Transverse colon (tissue), 4 donors: Measurements from ENCODE around the gene MAGEA9. TPM values are rescaled to one million over a fixed set of nuclear protein-coding genes. Genes with fewer than 3 reads are reported as not detected.

Source experiments
- DNase-seq: peaks from one replicate; pipeline ENCODE4 v3.0.0-alpha.2; 2019
- H3K27ac ChIP-seq, 4 donors: fragments of 200-600 bp; sonication (generic); 2 replicates each; pipeline ENCODE4 v1.5.1; 2016 to 2018; ENCODE audit warnings: inconsistent platforms in 4 of 4
- H3K27me3 ChIP-seq: fragments of 200-600 bp; sonication (generic); 2 replicates; pipeline ENCODE4 v1.5.1; 2017; ENCODE audit warnings: inconsistent platforms
- H3K36me3 ChIP-seq, 4 donors: fragments of 200-600 bp; sonication (generic); 2 replicates each; pipeline ENCODE4 v1.5.1; 2017 to 2019; ENCODE audit warnings: inconsistent platforms in 4 of 4
- H3K4me1 ChIP-seq, 4 donors: fragments of 200-600 bp; sonication (generic); 2 replicates each; pipeline ENCODE4 v1.5.1; 2017 to 2020; ENCODE audit warnings: inconsistent platforms in 4 of 4
- H3K4me3 ChIP-seq, 4 donors: fragments of 200-600 bp; sonication (generic); 1 replicate in 1 of 4; 2 replicates in 3 of 4; pipeline versions ENCODE4 v1.5.1 to v1.6.1; 2017 to 2019; ENCODE audit warnings: inconsistent platforms in 4 of 4
- H3K9me3 ChIP-seq, 2 donors: fragments of 200-600 bp; sonication (generic); 2 replicates each; pipeline ENCODE4 v1.5.1; 2017 to 2019; ENCODE audit warnings: inconsistent platforms in 2 of 2
- CTCF ChIP-seq, 5 experiments: fragments of 200-600 bp in 3 of 5; fragments of 450-650 bp in 2 of 5; sonication (generic) in 3 of 5; IDR thresholded peaks; 1 replicate in 2 of 5; 2 replicates in 3 of 5; pipeline ENCODE4 v1.5.1; 2016 to 2017; ENCODE audit warnings: antibody characterized with exemption in 5 of 5, inconsistent platforms in 3 of 5, mild to moderate bottlenecking in 2 of 5, moderate library complexity in 1 of 5
- EP300 ChIP-seq: sonication (generic); formaldehyde crosslinking; IDR thresholded peaks from one replicate; pipeline ENCODE4 v1.6.1; 2017; ENCODE audit warnings: antibody characterized with exemption, low read depth
- POLR2A ChIP-seq: fragments of 450-650 bp; IDR thresholded peaks from one replicate; pipeline ENCODE4 v1.6.1; 2016; ENCODE audit warnings: antibody characterized with exemption, mild to moderate bottlenecking, moderate library complexity
- POLR2AphosphoS5 ChIP-seq, 3 donors: sonication (generic); formaldehyde crosslinking; IDR thresholded peaks; one replicate each; pipeline ENCODE4 v1.6.1; 2016; ENCODE audit warnings: antibody characterized with exemption in 3 of 3
- WGBS, 2 donors: methylation state at CpG; one replicate each; pipeline ENCODE4 v1.1.5; 2018; ENCODE audit warnings: low coverage in 1 of 2; 5-methylcytosine and 5-hydroxymethylcytosine counted together
- in situ Hi-C, 4 donors: fragments of 200-750 bp; cut with MboI; loops; one replicate each; pipeline versions ENCODE4 v1.15.0 to v1.15.1; 2017; ENCODE audit warnings: low sequenced_read_pairs in 3 of 4, low pct_ligation_motif_present in 1 of 4, low pct_unique_long_range_greater_than_20kb in 1 of 4
- intact Hi-C: fragments of 100-400 bp; cut with DNase I; formaldehyde crosslinking; loops from one replicate; pipeline ENCODE4 v1.15.1; 2023; ENCODE audit warnings: low total_unique reads
- total RNA-seq, 4 donors: library from RNA; depleted of rRNA; stranded (reverse); fragments of >200 nt; gene quantifications; one replicate each; pipeline ENCODE4 v1.1.0, GENCODE V29; 2016

MAGEA9 gene
- total RNA-seq, 4 donors from 2014 or later: not detected

- DNase-seq: no peak
- in situ Hi-C loops: no loop called here
- Histone ChIP-seq H3K36me3 (no peaks in the 10 kb centered on the region), H3K27ac (no peak overlapping the region), H3K4me3 (no peak overlapping the region), H3K27me3 (no peaks in the 10 kb centered on the region), H3K4me1 (no peaks in the 10 kb centered on the region), H3K9me3 (no peaks in the 10 kb centered on the region)
- intact Hi-C loops: no loop called here
- TF ChIP-seq POLR2AphosphoS5 (IDR thresholded peaks at IDR 0.05) (no peak), EP300 (no peak), POLR2A (no peak), CTCF (IDR thresholded peaks at IDR 0.05) (no peak)
- WGBS, 2 donors: 74% methylated on average over 1 of the region's 1 CpG; no CpG with 5 or more reads in 1 of the 2 donors
These were observed 36.9 kb downstream of the MAGEA9 start for GRCh38 chrX:149818652-149819051.

GRCh38 chrX:149819371-149819770, 37.6 kb downstream of the MAGEA9 start:
- no peaks in the 10 kb centered on the region for H3K9me3 ChIP-seq
- WGBS, 2 donors: 60 to 61% methylated on average over 1 to 2 of the region's 2 CpGs
- in situ Hi-C loops: no loop called here

GRCh38 chrX:149825424-149825823, 43.7 kb downstream of the MAGEA9 start:
- WGBS, 2 donors: 11% methylated on average over 3 of the region's 3 CpGs; no CpG with 5 or more reads in 1 of the 2 donors
- no peak overlapping the region for H3K4me3 ChIP-seq
- TF ChIP-seq CTCF (IDR thresholded peaks at IDR 0.05) (peak in 2 of 5 experiments; percentile 9 to 11), EP300 (no peak)
- H3K9me3 ChIP-seq: no peaks in the 10 kb centered on the region
- H3K27ac ChIP-seq: no peak overlapping the region
- in situ Hi-C loops: no loop called here
- intact Hi-C loops: no loop called here
- H3K4me1 ChIP-seq: no peaks in the 10 kb centered on the region
- H3K36me3 ChIP-seq: no peaks in the 10 kb centered on the region
- DNase-seq: peak; percentile 14
- H3K27me3 ChIP-seq: no peaks in the 10 kb centered on the region

More at GRCh38 chrX:149819371-149819770, 37.6 kb downstream of the MAGEA9 start:
- Histone ChIP-seq H3K4me1 (no peaks in the 10 kb centered on the region), H3K27me3 (no peaks in the 10 kb centered on the region), H3K27ac (no peak overlapping the region), H3K4me3 (no peak overlapping the region), H3K36me3 (no peaks in the 10 kb centered on the region)
- intact Hi-C loops: no loop called here
- TF ChIP-seq POLR2AphosphoS5 (IDR thresholded peaks at IDR 0.05) (no peak), POLR2A (no peak), CTCF (IDR thresholded peaks at IDR 0.05) (no peak), EP300 (no peak)
- no peak for DNase-seq

GRCh38 chrX:149827254-149827653, 45.5 kb downstream of the MAGEA9 start:
- H3K4me3 ChIP-seq: no peak overlapping the region
- DNase-seq: no peak
- no peaks in the 10 kb centered on the region for H3K4me1 ChIP-seq
- TF ChIP-seq CTCF (IDR thresholded peaks at IDR 0.05): no peak
- TF ChIP-seq POLR2AphosphoS5 (IDR thresholded peaks at IDR 0.05): no peak
- TF ChIP-seq EP300: no peak
- TF ChIP-seq POLR2A: no peak
- H3K9me3 ChIP-seq: no peaks in the 10 kb centered on the region
- WGBS, 2 donors: 60 to 65% methylated on average over 1 of the region's 1 CpG
- no peaks in the 10 kb centered on the region for H3K27me3 ChIP-seq
- no peak overlapping the region for H3K27ac ChIP-seq
- H3K36me3 ChIP-seq: no peaks in the 10 kb centered on the region
- intact Hi-C loops (no loop called here), in situ Hi-C loops (no loop called here)
